Keratinocyte (primary cell): Measurements from ENCODE around the gene ANKRD53.

Experiments
- EZH2 ChIP-seq: IDR thresholded peaks from one replicate; pipeline ENCODE4 v1.6.1; 2012; ENCODE audit warnings: inconsistent platforms, mild to moderate bottlenecking, low read length, moderate library complexity
- TF ChIP-seq, protein P1 (sequence below), 3 experiments: IDR thresholded peaks in 1 of 3; conservative IDR thresholded peaks in 1 of 3; optimal IDR thresholded peaks in 1 of 3; 2 replicates in 2 of 3; 3 replicates in 1 of 3; pipeline versions ENCODE3 to v1.5.1; 2011; ENCODE audit warnings: low read length in 3 of 3, mild to moderate bottlenecking in 3 of 3, moderate library complexity in 2 of 3, control low read depth in 1 of 3, inconsistent platforms in 1 of 3; ENCODE audit not compliant: insufficient read depth in 2 of 3; ENCODE audit errors: extremely low read depth in 1 of 3

- no peak for TF ChIP-seq EZH2
- TF ChIP-seq, protein P1, sequence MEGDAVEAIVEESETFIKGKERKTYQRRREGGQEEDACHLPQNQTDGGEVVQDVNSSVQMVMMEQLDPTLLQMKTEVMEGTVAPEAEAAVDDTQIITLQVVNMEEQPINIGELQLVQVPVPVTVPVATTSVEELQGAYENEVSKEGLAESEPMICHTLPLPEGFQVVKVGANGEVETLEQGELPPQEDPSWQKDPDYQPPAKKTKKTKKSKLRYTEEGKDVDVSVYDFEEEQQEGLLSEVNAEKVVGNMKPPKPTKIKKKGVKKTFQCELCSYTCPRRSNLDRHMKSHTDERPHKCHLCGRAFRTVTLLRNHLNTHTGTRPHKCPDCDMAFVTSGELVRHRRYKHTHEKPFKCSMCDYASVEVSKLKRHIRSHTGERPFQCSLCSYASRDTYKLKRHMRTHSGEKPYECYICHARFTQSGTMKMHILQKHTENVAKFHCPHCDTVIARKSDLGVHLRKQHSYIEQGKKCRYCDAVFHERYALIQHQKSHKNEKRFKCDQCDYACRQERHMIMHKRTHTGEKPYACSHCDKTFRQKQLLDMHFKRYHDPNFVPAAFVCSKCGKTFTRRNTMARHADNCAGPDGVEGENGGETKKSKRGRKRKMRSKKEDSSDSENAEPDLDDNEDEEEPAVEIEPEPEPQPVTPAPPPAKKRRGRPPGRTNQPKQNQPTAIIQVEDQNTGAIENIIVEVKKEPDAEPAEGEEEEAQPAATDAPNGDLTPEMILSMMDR (optimal IDR thresholded peaks at IDR 0.05 in 1 of 3, IDR thresholded peaks at IDR 0.05 in 1 of 3, conservative IDR thresholded peaks at IDR 0.05 in 1 of 3; ENCODE audit: extremely low read depth in 1 of 3, insufficient read depth in 2 of 3, low read length in 3 of 3), result no peak
Measured at GRCh38 chr2:70954886-70955285, 23.5 kb upstream of the ANKRD53 start.
